ENCODE results near the gene CASZ1.

CASZ1 gene

DNA sequence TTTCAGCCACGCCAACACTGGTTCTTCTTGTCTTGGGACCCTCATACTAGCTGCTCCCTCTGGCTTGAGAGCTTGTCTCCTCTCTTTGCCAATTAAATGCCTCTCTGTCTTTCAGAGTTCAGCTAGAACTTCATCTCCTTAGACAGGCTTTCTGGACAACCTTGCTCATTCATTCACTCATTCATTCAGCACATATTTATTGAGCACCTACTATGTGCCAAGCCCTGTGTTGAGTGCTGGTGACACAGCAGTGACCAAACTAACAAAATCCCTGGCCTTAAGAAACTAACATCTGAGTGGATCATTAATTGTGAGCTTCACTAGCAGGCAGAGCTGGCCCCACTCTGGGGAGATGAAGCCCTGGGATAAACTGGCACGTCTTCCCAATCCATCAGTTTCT, 24.9 kb upstream of the CASZ1 start:
- DNase-seq (ENCODE audit: low spot score), result no peak
- TF ChIP-seq, protein P1, sequence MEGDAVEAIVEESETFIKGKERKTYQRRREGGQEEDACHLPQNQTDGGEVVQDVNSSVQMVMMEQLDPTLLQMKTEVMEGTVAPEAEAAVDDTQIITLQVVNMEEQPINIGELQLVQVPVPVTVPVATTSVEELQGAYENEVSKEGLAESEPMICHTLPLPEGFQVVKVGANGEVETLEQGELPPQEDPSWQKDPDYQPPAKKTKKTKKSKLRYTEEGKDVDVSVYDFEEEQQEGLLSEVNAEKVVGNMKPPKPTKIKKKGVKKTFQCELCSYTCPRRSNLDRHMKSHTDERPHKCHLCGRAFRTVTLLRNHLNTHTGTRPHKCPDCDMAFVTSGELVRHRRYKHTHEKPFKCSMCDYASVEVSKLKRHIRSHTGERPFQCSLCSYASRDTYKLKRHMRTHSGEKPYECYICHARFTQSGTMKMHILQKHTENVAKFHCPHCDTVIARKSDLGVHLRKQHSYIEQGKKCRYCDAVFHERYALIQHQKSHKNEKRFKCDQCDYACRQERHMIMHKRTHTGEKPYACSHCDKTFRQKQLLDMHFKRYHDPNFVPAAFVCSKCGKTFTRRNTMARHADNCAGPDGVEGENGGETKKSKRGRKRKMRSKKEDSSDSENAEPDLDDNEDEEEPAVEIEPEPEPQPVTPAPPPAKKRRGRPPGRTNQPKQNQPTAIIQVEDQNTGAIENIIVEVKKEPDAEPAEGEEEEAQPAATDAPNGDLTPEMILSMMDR (IDR thresholded peaks at IDR 0.05; ENCODE audit: extremely low read depth, missing control alignments), result no peak

DNA sequence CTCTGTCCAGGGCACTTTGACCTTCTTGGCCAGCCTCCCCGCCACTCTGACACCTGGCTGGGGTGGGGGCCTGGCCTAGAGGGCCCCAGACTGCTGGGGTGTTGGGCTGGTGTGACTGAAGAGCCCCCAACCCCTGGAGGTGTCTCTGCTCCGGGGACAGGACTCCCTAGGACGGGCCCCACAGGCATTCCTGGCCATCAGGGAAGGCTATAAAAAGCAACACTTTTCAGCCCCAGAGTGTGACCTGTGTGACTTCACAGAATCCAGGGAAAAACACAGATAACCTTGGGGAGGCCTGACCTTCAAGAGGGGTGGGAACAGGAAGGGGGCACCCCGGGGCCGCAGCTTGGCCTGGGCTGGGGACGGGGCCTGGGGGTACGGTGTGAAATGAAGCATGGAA, 24.0 kb upstream of the CASZ1 start:
- DNase-seq (ENCODE audit: low spot score), result no peak
- TF ChIP-seq, protein P1 (IDR thresholded peaks at IDR 0.05; ENCODE audit: extremely low read depth, missing control alignments), result no peak

DNA sequence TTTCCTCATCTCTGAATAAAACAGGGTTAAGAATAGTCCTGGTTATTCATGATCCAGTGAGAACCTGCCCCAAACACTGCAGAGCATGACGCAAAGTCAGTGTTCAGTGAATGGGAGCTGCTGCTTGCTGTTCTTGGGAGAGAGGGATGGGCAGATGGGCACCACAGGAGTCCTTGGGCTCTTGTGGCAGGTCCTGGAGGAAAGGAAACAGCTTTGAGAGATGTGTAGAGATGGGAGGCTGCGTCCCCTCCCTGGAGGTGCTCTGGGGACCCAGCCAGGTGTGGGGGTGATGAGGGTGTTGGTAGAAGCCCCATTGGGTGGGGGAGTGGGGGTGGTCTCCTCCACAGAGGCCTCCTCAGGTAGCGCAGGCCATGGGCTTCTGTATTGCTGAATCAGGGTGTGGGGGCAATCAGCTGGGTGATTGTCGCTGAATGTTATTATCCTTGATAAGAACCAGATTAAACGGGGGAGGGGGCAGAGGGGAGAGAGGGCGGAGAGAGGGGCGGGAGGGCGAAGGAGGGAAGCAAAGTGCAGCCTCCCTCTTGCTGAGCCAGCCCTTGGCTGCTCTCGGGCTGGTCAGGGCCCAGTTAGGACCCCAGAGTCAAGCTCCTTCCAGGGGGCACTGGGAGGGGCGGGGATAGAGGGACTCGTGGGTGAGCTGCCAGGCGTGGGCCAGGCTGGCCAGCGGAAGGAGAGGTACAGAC, 22.9 kb upstream of the CASZ1 start:
- DNase-seq (ENCODE audit: low spot score), result no peak
- TF ChIP-seq, protein P1 (IDR thresholded peaks at IDR 0.05; ENCODE audit: extremely low read depth, missing control alignments), result no peak

DNA sequence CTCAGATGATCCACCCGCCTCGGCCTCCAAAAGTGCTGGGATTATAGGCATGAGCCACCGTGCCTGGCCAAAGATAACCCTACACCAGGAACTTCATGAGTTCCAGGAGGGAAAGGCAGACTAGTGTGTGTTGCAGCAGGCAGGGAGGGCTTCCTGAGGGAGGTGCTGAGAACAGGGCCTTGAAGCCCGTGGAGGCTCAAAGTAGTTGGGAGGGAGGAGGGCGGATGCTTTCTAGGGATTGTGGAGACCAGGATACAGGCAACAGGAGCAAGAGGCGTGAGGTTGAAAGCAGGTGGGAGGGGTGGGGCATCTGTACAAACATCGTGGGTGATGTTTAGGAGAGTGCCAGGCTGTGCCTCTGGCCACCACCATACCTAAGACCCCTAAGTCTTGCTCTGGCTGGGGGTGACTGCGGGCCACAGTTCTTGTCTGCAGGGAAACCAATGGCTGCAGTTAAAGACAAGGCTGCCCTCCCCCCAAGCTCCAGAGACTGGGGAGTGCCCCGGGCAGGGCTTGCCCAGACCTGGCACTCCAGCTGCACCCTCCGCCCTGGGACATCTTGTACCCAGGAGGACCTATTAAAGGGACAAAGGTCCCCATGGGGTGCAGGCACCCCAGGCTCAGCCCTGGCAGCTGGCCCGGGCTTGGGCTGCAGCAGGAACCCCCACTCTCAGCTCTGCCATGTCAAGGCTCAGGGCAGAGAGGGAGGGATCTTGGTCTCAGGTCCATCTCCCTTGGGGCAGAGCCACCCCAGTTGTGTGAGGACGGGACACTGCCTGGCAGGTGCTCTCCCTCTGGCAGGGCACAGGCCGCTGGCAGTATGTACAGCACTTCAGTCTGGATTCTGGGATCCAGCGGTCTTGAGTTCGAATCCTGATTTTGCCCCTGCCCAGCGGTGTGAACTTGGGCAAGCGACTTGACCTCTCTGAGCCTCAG, 22.1 kb upstream of the CASZ1 start:
- TF ChIP-seq, protein P1 (IDR thresholded peaks at IDR 0.05; ENCODE audit: extremely low read depth, missing control alignments), result no peak
- DNase-seq (ENCODE audit: low spot score), result no peak

DNA sequence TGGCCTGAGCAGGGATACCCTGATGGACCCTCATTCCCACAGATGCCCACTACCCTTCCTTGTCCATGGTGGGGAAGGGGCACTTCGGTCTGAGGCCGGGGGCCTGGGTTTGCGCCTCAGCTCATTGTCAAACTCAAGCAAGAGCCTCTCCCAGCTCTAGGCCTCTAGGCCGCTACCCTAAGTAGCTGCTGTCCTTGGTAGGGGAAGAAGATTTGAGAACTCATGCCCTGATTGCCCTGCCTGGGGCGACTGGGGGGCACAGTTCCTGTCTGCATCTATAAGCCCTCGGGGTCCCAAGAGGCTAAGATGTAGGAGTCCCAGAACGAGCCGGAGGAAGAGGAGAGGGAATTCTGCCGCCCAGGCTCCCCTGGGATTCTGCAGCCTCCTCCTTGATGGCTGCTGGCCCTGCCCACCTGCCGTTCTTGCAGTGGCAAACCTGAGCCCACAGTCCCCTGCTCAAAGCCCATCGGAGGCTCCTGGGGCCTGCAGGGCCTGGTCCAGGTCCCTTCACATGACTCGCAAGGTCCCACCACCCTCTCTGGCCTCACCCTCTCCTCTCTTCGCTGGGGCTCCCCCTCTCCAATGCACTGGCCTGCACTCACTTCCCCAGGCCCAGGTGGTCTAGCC, 20.4 kb upstream of the CASZ1 start:
- TF ChIP-seq, protein P1 (IDR thresholded peaks at IDR 0.05; ENCODE audit: extremely low read depth, missing control alignments), result no peak
- DNase-seq (ENCODE audit: low spot score), result no peak

DNA sequence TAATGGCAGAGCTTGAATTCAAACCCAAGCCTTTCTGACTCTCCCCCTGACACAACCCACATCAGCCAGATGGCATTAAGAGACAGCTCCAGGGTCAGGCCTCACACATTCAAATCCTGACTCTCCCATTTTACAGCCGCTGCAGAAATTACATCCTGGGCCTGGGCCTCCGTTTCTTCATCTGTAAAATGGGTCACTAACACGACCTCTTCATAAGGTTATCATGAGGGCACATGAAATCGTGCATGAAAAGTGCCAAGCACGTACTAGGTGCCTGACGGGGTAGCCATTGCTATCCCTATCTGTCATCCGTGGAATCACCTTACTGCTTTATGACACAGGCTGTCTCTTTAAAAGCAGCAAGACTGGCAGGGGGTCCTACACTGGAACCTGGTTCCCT, 19.8 kb upstream of the CASZ1 start:
- TF ChIP-seq, protein P1 (IDR thresholded peaks at IDR 0.05; ENCODE audit: extremely low read depth, missing control alignments), result no peak
- no peak for DNase-seq (ENCODE audit: low spot score)

DNA sequence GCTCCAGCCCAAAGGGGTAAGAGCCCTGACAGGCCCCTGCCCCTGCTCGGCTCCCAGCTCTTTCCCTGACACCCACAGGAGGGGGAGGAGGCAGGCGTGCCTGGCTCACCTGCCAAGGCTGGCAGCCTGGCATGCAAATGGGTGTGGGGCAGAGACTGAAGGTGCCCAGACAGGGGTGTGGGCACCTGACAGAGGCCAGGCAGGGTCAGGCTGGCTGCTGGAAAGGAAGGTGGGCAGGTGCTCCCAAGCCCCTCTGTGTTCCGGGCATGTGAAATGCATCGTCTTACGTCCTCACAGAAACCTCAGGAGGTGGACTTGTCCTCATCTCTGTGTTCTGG, 19.4 kb upstream of the CASZ1 start:
- TF ChIP-seq, protein P1 (IDR thresholded peaks at IDR 0.05; ENCODE audit: extremely low read depth, missing control alignments), result no peak
- DNase-seq (ENCODE audit: low spot score), result no peak
